Stomach (tissue), 4 donors: Measurements from ENCODE around the gene CEP44.

Source experiments
- EP300 ChIP-seq: sonication (generic); formaldehyde crosslinking; IDR thresholded peaks from one replicate; pipeline ENCODE4 v1.6.1; 2017; ENCODE audit warnings: antibody characterized with exemption
- POLR2A ChIP-seq, 4 donors: fragments of 450-650 bp; IDR thresholded peaks; one replicate each; pipeline ENCODE4 v1.6.1; 2016; ENCODE audit warnings: antibody characterized with exemption in 4 of 4, control low read depth in 2 of 4, mild to moderate bottlenecking in 1 of 4, moderate library complexity in 1 of 4
- POLR2AphosphoS5 ChIP-seq, 3 donors: sonication (generic); formaldehyde crosslinking; IDR thresholded peaks; one replicate each; pipeline ENCODE4 v1.6.1; 2016; ENCODE audit warnings: antibody characterized with exemption in 3 of 3
- TF ChIP-seq, protein P1 (sequence below), 7 experiments: fragments of 450-650 bp in 4 of 7; fragments of 200-600 bp in 3 of 7; sonication (generic) in 3 of 7; IDR thresholded peaks; one replicate each; pipeline ENCODE4 v1.5.1; 2016 to 2019; ENCODE audit warnings: antibody characterized with exemption in 7 of 7, control low read depth in 2 of 7, mild to moderate bottlenecking in 1 of 7

GRCh38 chr4:174304664-174305063 is 21.0 kb downstream of the CEP44 start:
- TF ChIP-seq, protein P1, sequence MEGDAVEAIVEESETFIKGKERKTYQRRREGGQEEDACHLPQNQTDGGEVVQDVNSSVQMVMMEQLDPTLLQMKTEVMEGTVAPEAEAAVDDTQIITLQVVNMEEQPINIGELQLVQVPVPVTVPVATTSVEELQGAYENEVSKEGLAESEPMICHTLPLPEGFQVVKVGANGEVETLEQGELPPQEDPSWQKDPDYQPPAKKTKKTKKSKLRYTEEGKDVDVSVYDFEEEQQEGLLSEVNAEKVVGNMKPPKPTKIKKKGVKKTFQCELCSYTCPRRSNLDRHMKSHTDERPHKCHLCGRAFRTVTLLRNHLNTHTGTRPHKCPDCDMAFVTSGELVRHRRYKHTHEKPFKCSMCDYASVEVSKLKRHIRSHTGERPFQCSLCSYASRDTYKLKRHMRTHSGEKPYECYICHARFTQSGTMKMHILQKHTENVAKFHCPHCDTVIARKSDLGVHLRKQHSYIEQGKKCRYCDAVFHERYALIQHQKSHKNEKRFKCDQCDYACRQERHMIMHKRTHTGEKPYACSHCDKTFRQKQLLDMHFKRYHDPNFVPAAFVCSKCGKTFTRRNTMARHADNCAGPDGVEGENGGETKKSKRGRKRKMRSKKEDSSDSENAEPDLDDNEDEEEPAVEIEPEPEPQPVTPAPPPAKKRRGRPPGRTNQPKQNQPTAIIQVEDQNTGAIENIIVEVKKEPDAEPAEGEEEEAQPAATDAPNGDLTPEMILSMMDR (IDR thresholded peaks at IDR 0.05) = no peak
- no peak for TF ChIP-seq POLR2A (IDR thresholded peaks at IDR 0.05)
- no peak for TF ChIP-seq EP300
- no peak for TF ChIP-seq POLR2AphosphoS5 (IDR thresholded peaks at IDR 0.05)
